NT2/D1 (cell line): ENCODE data around the gene C15orf39.
"Not testable (repeated sequence)": the region's sequence is repeated elsewhere in the genome, so short reads cannot be mapped to it uniquely, and the experiment has no call there.

Source experiments
- DNase-seq: peaks from one replicate; pipeline ENCODE4 v3.0.0-alpha.2; 2011; ENCODE audit warnings: low read depth, low spot score
- H3K27me3 ChIP-seq: 2 replicates; pipeline ENCODE4 v1.6.0; 2011; ENCODE audit warnings: mild to moderate bottlenecking; ENCODE audit not compliant: insufficient read length, insufficient read depth
- H3K36me3 ChIP-seq: 2 replicates; pipeline ENCODE4 v1.6.1; 2011; ENCODE audit warnings: mild to moderate bottlenecking, low read length, mixed read lengths; ENCODE audit not compliant: insufficient read depth, insufficient read length
- H3K4me1 ChIP-seq: 2 replicates; pipeline ENCODE4 v1.5.1; 2011; ENCODE audit not compliant: insufficient read depth, insufficient read length
- H3K4me3 ChIP-seq: 2 replicates; pipeline ENCODE4 v1.5.1; 2011; ENCODE audit warnings: low read depth; ENCODE audit not compliant: insufficient read length
- H3K9ac ChIP-seq: 2 replicates; pipeline ENCODE4 v1.6.0; 2011; ENCODE audit warnings: low read depth; ENCODE audit not compliant: insufficient read length
- H3K9me3 ChIP-seq: 2 replicates; pipeline ENCODE4 v1.5.1; 2011; ENCODE audit warnings: mild to moderate bottlenecking, low read length; ENCODE audit not compliant: insufficient read depth

C15orf39 gene

GRCh38 chr15:75258620-75259343, 57.1 kb downstream of the C15orf39 start:
- H3K27me3 ChIP-seq, H3K9ac ChIP-seq, H3K9me3 ChIP-seq, H3K4me3 ChIP-seq, H3K36me3 ChIP-seq, DNase-seq, H3K4me1 ChIP-seq: not testable (repeated sequence)

GRCh38 chr15:75259873-75260272, 58.2 kb downstream of the C15orf39 start:
- not testable (repeated sequence) for H3K36me3 ChIP-seq, H3K4me3 ChIP-seq, H3K27me3 ChIP-seq, H3K9ac ChIP-seq, H3K9me3 ChIP-seq, H3K4me1 ChIP-seq, DNase-seq
